Measurements from ENCODE around the gene FER1L5. TPM values are rescaled to one million over a fixed set of nuclear protein-coding genes. Genes with fewer than 3 reads are reported as not detected.

The FER1L5 gene
- total RNA-seq, 2 experiments from 2014 or later, result not detected

- Histone ChIP-seq H3K4me2 (ENCODE audit: low read length) (no peak overlapping the region), H3K4me1 (ENCODE audit: insufficient read depth, low read length, poor library complexity, severe bottlenecking) (no peaks in the 10 kb centered on the region), H4K20me1 (ENCODE audit: insufficient read depth, low read length) (no peaks in the 10 kb centered on the region), H2AFZ (ENCODE audit: low read length) (no peak overlapping the region), H3K36me3 (ENCODE audit: insufficient read depth, low read length) (no peaks in the 10 kb centered on the region), H3K9me2 (ENCODE audit: insufficient read depth, low read length) (no peaks in the 10 kb centered on the region), H3K27ac (ENCODE audit: low read depth, low read length, poor library complexity, severe bottlenecking) (no peak overlapping the region), H3K9me3 (ENCODE audit: low read length) (no peaks in the 10 kb centered on the region), H3K4me3 (ENCODE audit: low read depth, low read length, poor library complexity, severe bottlenecking) (no peak overlapping the region), H3K79me2 (ENCODE audit: insufficient read depth, low read depth, low read length) (no peaks in the 10 kb centered on the region)
- DNase-seq (ENCODE audit: low spot score), result no peak
- ChIA-PET POLR2A (no interaction called here), CTCF (ENCODE audit: unreplicated experiment) (no interaction called here)
- intact Hi-C loops (cut with micrococcal nuclease; ENCODE audit: unreplicated experiment), result no loop called here
- TF ChIP-seq, protein P1, sequence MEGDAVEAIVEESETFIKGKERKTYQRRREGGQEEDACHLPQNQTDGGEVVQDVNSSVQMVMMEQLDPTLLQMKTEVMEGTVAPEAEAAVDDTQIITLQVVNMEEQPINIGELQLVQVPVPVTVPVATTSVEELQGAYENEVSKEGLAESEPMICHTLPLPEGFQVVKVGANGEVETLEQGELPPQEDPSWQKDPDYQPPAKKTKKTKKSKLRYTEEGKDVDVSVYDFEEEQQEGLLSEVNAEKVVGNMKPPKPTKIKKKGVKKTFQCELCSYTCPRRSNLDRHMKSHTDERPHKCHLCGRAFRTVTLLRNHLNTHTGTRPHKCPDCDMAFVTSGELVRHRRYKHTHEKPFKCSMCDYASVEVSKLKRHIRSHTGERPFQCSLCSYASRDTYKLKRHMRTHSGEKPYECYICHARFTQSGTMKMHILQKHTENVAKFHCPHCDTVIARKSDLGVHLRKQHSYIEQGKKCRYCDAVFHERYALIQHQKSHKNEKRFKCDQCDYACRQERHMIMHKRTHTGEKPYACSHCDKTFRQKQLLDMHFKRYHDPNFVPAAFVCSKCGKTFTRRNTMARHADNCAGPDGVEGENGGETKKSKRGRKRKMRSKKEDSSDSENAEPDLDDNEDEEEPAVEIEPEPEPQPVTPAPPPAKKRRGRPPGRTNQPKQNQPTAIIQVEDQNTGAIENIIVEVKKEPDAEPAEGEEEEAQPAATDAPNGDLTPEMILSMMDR (conservative IDR thresholded peaks at IDR 0.05; ENCODE audit: low read length), result no peak
- TF ChIP-seq EZH2phosphoT487 (IDR thresholded peaks at IDR 0.05; ENCODE audit: borderline replicate concordance, low read depth, low read length), result no peak
- no TSS peak for BruUV-seq (replicated peaks)
Observed at GRCh38 chr2:96699021-96699420, 56.5 kb downstream of the FER1L5 start.

GRCh38 chr2:96699621-96700020 lies 57.1 kb downstream of the FER1L5 start:
- ChIA-PET POLR2A (no interaction called here), CTCF (ENCODE audit: unreplicated experiment) (no interaction called here)
- Histone ChIP-seq H3K9me3 (ENCODE audit: low read length) (no peaks in the 10 kb centered on the region), H3K79me2 (ENCODE audit: insufficient read depth, low read depth, low read length) (no peaks in the 10 kb centered on the region), H4K20me1 (ENCODE audit: insufficient read depth, low read length) (no peaks in the 10 kb centered on the region), H2AFZ (ENCODE audit: low read length) (no peak overlapping the region), H3K27ac (ENCODE audit: low read depth, low read length, poor library complexity, severe bottlenecking) (no peak overlapping the region), H3K4me1 (ENCODE audit: insufficient read depth, low read length, poor library complexity, severe bottlenecking) (no peaks in the 10 kb centered on the region), H3K36me3 (ENCODE audit: insufficient read depth, low read length) (0 out of 2 replicates have a peak, but pooled peaks cover 3% of the 10 kb centered on the region), H3K4me3 (ENCODE audit: low read depth, low read length, poor library complexity, severe bottlenecking) (no peak overlapping the region), H3K9me2 (ENCODE audit: insufficient read depth, low read length) (no peaks in the 10 kb centered on the region), H3K4me2 (ENCODE audit: low read length) (no peak overlapping the region)
- no peak for DNase-seq (ENCODE audit: low spot score)
- BruUV-seq (replicated peaks), result no TSS peak
- no peak for TF ChIP-seq EZH2phosphoT487 (IDR thresholded peaks at IDR 0.05; ENCODE audit: borderline replicate concordance, low read depth, low read length)
- TF ChIP-seq, protein P1 (conservative IDR thresholded peaks at IDR 0.05; ENCODE audit: low read length), result no peak
- intact Hi-C loops (cut with micrococcal nuclease; ENCODE audit: unreplicated experiment), result no loop called here

GRCh38 chr2:96700086-96700485 lies 57.5 kb downstream of the FER1L5 start:
- intact Hi-C loops (cut with micrococcal nuclease; ENCODE audit: unreplicated experiment), result no loop called here
- H3K36me3 ChIP-seq (ENCODE audit: insufficient read depth, low read length), result peaks cover 8% of the 10 kb centered on the region; the same call in 1 of the 2 replicates
- H3K9me3 ChIP-seq (ENCODE audit: low read length), result no peaks in the 10 kb centered on the region
- H3K9me2 ChIP-seq (ENCODE audit: insufficient read depth, low read length), result no peaks in the 10 kb centered on the region
- TF ChIP-seq, protein P1 (conservative IDR thresholded peaks at IDR 0.05; ENCODE audit: low read length), result no peak
- no peak for TF ChIP-seq EZH2phosphoT487 (IDR thresholded peaks at IDR 0.05; ENCODE audit: borderline replicate concordance, low read depth, low read length)
- H2AFZ ChIP-seq (ENCODE audit: low read length), result no peak overlapping the region
- no peak overlapping the region for H3K4me3 ChIP-seq (ENCODE audit: low read depth, low read length, poor library complexity, severe bottlenecking)
- H3K27ac ChIP-seq (ENCODE audit: low read depth, low read length, poor library complexity, severe bottlenecking), result no peak overlapping the region
- H3K79me2 ChIP-seq (ENCODE audit: insufficient read depth, low read depth, low read length), result no peaks in the 10 kb centered on the region
- no peaks in the 10 kb centered on the region for H4K20me1 ChIP-seq (ENCODE audit: insufficient read depth, low read length)
- H3K4me2 ChIP-seq (ENCODE audit: low read length), result no peak overlapping the region
- POLR2A ChIA-PET, result no interaction called here
- no peak for DNase-seq (ENCODE audit: low spot score)
- BruUV-seq (replicated peaks), result no TSS peak
- CTCF ChIA-PET (ENCODE audit: unreplicated experiment), result no interaction called here
- H3K4me1 ChIP-seq (ENCODE audit: insufficient read depth, low read length, poor library complexity, severe bottlenecking), result no peaks in the 10 kb centered on the region
